IPS DF 4.7 (cell line): ENCODE results near the gene CIT.

ENCODE experiments used
- DNase-seq: peaks from one replicate; pipeline ENCODE4 v3.0.0-alpha.2; 2013; ENCODE audit warnings: low spot score; ENCODE audit errors: extremely low read depth

Gene CIT

DNA sequence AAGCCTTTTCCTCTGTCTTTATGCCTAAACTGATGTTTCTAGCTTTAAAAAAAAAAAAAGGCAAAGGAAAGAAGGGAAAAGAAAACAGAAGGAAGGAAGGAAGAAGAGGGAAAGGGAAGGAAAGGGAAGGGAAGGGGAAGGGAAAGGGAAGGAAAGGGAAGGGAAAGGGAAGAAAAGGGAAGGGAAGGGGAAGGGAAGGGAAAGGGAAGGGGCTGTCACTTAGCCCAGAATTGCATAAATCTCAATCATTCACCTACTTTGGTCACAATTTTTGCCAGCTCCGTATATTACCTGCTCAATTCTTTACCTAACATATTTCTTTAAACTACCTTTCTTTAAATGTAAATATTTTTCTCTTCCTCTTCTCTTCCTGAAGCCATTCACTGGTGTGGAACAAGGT lies 26.8 kb downstream of the CIT start:
- DNase-seq = no peak

DNA sequence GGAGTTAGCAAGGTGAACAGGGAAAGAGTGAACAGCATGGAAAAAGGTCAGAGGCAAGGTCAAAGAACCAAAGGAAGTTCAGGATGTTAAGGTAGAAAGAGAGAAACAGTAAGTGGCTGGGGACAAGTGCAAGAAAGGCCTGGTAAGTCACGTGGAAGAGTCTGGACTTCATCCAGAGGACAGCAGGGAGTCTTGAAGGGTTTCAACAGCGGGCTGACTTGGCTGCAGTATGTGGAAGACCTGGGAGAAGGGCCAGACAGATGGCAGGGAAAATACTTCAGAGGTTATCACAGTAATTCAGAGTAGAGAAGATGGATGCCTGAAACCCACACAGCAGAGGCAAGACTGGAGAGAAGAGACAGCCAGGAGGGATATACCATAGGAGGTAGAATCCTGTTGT lies 34.0 kb downstream of the CIT start:
- DNase-seq = no peak

DNA sequence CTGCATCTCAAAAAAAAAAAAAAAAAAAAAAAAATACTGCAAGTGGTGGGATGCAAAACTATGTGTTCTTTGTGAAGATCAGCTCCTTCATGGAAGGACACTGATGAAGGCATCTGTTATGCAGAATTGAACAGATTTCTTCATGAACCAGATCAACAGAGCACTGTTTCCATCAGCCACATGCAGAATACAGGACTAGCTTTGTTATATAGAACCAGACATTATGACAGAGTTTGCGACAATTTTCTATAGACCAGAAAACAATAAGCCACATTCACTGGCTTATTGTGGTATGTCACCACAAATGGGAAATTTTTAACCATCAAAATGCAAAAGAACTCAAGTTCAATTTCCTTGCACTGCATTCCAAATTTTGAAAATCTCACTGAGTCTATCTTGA lies 34.7 kb downstream of the CIT start:
- no peak for DNase-seq

DNA sequence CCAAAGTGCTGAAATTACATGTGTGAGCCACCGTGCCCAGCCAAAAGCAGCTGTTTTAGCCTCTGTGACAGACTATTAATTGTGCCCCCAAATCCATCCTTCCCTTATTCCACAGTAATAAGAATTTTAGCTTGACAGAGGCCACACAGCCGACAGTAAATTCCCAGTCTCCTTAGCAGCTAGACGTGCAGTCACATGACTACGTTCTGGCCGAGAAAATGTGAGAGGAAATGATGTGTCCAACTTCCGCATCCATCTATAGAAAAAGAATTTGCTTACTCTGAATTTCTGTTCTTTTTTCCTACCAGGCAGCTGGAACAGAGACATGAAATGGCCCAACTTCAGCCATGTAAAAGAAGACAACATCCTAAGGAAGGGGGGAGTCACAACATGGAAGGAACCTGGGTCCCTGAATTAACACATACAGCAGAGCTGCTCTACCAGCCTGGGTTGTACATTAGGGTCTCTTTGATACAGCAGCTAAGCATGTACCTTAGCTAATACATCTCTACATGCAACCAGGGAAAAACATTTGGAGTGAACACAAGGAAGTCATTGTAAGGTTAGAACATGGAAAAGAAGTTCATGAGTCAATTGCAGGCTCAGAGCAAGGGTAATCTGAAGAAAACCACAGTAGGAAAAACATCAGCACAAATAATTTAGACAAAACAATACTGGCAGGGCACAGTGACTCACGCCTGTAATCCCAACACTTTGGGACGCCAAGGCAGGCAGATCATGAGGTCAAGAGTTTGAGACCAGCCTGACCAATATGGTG lies 35.5 kb downstream of the CIT start:
- no peak for DNase-seq

DNA sequence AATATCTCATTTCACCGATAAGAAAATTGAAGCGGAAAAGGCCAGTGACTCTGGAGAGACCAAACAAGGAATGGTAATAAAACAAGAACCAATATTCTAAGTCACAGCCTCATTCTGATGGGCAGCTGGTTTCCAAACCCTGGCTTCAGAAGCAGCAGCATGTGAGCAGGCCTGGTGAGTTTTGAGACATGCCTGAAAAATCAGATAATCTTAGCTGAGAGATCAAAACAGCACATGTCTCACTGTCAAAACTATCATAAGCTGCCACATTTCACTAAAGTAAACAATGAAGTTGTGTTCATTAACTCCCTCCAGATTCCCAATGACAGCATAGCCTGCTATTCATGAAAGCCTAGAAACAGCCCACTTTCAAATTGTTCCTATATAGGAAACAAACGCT lies 36.5 kb downstream of the CIT start:
- DNase-seq = no peak

DNA sequence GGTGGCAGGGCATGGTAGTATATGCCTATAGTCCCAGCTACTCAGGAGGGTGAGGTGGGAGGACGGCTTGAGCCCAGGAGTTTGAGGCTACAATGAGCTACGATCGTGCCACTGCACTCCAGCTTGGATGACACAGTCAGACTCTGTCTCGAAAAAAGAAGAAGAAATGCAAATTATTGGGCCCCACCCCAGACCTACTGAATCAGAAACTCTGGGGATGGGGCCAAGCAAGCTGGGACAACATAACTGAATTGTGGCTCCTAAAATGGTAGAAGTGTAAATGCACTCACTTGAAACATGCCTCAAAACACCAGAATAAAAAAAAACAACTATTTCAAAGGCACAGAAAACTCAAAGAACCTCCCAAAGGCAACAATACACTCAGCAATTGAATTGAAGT lies 37.0 kb downstream of the CIT start:
- no peak for DNase-seq

DNA sequence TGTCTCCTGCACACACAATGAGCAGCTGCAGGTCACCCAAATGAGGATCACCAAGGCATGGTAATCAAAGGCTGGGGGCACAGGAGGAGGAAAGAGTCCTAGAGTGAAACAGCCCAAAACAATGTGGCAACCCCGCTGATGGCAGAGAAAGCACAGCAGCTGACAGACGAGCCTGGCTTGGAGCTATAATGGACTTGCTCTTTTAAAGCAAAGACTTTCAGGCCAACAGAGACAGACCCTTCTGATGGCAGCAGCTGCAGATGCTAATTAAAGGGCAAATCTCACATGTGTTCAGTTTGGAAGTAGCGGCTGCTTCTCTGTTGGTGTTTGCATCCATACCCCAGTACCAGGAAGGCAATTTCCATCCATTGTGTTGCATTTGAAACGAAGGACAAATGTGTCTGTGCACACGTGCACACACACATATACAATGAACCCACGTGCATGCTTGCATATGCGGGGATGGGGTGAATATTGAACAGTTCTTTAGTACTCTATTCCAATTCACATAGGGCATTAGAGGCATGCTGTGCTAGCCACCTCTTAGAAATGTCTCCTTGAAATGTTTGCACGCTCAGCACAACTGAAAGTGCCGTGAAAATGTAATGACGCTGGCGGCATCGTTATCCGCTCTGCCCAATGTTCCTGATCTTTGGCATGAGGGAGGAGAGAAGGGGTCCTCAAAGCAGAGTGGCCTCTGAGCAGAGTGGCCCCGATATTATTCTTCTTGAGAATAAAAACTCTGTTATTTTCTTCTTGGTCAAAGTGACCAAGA lies 38.1 kb downstream of the CIT start:
- DNase-seq = no peak

DNA sequence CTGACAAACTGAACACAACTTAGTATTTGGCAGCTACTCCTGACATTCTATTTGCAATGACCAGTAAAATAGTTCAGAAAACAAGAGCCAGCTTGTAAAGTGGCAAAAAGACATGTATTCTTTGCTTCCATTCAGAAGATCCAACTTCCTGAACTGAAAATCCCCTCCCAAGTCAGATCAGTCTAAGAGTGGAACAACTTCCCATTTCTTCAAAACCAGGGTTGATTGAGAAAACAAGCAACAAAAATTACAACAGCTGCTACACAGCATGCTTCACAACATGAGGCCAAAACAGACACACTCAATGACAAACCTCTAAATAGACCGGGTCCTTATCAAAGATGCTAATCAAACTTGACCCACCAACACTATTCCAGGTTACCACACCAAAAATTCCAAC lies 40.3 kb downstream of the CIT start:
- no peak for DNase-seq

DNA sequence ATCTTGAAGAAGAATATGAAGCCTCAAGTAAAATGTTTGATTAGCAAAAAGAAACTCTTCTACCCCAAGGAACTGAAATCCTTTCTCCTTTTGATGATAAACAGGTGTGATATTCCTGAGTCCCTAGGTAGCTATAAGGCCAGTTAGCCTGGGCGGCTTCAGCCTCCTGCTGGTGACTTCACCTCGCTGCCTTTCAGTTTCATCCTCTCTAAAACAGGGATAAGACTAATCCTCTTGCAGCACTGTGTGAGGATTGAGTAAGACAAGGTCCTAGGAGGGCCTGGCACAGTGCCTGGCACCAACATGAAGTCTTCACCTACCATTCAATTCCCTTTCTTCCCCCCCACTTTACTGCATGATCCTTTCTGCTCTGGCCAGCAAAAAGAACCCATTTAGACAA lies 42.1 kb downstream of the CIT start:
- DNase-seq = no peak

DNA sequence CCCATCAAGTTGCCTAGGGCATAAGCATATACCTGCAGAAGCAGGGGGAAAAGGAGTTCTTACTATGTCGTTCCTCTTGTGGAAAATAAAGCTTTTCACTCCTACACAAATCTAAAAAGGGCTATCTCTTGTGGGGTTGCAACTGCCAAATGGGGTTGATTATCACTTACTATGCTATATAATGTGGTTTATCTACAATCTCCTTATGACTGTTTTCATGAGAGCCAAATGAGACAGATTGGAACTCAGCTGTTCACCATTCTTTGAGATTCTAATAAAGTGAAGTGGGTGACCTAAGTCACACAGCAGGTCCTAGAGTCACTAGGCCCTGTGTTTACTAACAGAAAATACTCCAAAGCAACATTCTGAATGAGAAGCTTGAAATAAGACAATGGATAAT lies 47.7 kb downstream of the CIT start:
- DNase-seq = no peak

DNA sequence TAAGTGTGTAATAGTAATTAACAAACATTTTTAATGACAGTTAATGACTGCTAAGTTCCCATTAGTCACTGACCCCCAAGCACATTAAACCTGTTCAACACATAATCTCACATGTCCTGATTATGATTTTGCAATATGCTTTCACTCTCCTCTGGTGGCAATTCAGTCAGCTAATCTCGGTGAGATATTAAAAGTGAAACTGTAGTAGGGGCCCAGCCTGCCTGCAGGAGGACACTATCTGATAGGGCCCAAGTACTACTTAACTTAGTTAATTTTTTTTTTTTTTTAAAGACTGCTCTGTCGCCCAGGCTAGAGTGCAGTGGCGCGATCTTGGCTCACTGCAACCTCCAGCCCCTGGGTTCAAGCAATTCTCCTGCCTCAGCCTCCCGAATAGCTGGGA lies 48.8 kb downstream of the CIT start:
- no peak for DNase-seq

DNA sequence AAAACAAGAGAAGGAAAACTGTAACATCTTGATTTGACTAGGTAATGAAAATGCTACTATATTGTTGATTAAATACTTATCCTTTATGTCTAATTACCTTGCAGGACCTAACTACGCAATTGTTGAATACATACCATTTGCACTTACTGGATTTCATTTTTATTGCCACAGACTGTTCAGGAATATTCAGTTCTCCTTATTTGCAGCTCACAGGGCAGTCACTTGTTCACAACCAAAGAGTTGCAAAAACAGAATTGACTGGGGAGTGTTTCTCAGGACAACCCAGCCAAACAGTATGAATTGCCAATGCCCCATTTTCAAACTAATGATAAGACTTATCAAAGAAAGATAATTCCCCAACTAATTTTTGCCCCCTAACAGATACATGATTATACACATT lies 49.4 kb downstream of the CIT start:
- DNase-seq = no peak

DNA sequence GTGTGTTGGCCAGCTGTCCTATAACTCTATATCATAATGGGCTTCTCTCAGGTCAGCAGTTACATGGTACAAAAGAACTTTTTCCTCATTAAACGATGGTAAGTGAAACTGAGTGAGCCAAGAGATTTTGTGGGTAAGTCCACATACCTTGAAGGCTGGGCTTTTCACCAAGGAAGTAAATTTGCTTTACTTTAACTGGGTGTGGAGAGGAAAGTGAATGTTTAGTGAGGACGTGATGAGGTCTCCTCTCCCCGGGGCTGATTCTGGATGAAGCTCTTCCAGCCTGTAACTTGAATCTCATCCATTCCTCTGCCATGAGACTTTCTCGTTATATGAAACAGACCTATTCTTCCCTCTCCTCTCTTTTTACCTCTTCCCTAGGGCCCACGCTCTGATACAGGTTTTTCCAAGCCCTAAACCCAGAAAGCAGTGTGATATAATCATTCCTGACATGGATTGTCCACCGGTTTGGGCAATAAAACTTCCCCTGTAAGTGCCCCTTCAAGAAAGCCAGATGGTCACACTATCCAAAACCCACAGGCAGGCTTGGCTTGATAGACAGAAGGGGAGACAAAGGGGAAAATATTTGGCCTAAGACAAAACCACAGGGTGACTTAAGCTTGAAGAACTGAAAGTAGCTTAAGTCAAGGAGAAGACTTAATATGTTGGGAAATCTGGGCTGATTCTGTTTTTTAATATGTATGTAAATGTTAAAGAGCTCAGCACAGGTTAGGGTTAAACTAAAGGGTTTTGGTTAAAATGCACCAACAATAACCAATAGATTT lies 50.3 kb downstream of the CIT start:
- no peak for DNase-seq

DNA sequence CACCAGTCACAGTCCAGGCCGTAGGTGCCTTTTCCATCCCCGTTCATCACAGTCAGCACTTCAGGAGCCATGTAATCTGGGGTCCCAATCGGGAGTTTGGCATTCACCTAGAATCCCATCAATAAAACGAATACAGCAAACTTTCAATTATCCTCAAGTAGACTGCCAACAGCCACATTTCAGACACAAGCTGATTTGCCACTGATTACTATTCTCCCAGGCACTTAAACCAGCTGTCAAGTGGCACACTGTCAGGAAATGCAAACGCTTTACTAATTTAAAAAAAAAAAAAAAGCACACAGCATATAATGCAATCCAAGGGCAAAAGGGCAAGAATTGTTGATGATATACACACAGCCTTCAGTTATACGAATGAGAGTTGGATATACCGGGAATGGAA lies 51.9 kb downstream of the CIT start:
- DNase-seq = no peak

DNA sequence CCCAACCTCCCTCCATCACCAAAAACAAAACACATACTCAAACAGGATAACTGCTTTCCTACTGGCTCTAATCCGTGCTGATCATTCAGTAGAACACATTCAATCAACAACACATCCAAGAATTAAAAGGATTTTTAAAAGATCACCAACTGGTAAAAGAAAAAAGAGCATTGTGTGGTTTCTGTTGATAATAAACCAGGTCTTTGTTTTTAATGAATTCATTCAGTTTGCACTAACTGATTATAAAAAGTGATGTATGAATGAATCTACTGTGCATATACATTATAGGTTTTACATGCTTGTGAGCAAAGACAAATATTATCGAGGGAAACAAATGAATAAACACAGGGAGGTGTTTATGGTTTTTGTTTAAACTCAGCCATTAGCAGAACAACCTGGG lies 55.1 kb downstream of the CIT start:
- DNase-seq = no peak

DNA sequence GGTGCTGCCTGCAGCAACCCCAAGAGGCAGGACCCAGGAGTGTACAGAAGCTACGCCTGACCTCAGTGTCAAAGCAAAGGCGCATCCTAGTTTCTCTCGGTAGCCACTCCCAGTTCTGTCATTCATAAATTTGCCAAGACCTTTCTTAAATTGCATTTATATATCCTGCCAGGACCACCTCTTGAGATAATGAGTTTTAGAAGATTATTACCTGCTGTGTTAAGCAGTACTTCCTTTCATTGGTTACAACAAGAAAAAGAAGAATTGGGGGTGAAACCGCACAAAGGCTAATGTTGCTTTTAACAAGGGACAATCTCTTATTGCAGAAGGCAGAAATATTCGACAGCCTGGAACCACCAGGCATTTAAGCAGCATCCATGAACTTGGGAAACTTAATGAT lies 57.8 kb downstream of the CIT start:
- no peak for DNase-seq

DNA sequence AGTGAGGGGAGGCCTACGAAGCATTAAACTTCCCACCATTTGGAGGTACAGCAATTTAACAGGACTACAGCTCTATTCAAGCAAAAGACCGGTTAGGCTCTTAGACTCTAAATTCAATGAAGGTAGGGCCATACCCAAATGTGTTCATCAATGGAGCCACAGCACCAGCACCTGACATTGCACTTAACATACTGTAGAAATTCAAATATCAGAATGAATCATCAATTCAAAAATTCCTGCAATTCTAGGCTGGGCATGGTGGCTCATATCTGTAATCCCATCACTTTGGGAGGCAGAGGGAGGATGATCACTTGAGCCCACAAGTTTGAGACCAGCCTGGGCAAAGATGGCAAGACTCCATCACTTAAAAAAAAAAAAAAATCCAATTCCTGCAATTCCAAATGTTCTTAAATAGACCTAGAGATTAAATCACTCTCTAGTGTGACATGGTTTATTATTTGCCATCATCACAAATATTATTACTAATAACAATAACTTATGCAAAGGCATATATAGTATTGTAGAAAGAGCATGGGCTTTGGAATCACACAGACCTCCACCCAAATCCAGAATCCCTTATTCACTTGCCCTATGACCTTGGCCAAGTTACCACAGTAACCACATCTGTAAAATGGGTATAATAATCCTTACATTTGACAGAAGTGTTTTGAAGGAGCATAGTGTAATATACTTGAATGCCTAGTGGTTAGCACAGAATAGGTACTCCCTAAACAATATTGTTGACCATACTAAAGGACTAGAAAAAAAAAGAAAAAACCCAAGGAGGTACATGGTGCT lies 59.4 kb downstream of the CIT start:
- no peak for DNase-seq

DNA sequence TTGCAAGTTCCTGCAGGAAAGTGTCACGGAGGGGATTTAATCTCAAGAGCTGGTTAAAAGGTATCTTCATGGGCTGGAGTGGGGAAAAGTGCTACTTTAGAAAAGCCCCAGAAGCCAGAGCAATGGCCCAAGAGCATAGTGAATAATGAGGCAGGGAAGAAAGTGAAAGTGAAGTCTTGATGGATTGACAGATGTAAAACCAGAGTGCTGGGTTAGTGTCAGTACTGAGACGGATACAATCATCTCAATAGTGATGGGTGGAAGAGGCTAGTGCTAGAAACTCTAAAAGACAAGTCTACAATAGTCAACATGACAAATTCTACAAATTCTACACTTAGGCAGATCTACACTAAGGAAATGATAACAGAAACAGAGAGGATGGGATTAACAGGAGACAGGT lies 68.1 kb downstream of the CIT start:
- no peak for DNase-seq

DNA sequence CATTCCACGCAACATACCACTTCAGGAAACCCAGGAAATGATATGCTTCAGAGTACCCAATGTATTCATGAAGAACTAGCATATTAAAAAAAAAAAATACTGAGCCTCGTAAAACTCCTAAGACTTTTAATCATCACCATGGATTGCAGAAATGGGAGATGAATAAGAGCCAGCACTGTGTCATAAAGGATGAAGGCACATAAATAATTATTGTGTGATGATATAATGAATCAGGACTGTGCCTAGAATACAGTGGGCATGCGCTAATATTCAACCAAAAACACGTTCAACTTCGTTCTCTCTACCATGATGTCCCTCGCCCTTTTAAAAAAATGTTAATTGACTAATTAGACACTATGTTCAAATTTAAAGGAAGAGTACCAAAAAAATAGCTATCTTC lies 68.7 kb downstream of the CIT start:
- no peak for DNase-seq

DNA sequence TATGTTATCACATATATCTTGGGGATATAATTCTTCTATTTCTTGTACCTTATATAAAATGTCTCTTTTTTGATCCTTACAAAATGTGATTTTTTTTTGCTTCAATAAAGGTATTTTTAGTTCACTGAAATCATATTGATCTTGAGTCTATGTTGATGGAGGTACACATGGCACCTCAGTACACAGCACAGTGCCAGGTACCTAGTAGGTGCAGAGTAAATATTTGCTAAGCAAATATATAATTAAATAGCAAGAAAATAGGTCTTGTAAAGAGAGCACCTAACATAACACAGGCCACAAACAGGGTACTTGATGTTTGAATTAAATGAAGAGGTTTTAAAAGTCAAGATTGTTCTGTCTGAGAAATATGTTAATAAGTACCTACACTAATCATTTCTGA lies 69.7 kb downstream of the CIT start:
- no peak for DNase-seq

DNA sequence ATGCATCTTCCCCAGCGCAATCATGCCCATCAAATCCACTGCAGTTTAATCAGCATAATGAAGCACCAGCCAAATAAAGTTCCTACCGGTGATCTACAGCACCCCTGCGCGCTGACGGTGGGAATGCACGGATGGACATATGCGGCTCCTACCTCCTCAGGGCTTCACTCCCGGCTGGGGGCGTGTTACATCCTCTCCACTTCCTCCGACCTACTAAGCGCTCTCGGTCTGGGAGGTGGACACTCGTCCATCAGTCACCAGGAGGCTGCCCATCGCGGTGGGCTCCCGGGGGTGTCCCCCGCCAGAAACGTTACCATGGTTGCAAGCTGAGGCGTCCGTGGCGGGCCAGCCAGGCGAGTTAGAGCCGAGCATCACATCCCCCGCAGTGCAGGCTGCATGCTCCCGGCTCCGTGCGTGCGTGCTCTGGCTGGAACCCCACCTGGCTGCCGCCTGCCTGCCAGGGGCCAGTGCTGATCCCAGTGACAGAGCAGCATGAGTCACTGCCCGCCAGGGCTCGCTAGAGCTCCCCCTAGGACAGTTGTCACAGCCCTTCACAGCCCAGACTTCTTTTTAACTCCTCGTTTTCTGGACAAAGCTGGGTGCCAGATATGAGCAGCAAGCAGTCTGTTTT lies 73.0 kb downstream of the CIT start:
- no peak for DNase-seq
